Kidney epithelial cell (primary cell): ENCODE data around the gene ZBTB5. TPM values are rescaled to one million over a fixed set of nuclear protein-coding genes. Genes with fewer than 3 reads are reported as not detected.

Experiments
- DNase-seq: peaks from one replicate; pipeline ENCODE4 v3.0.0-alpha.2; 2010; ENCODE audit warnings: low read depth
- H3K27me3 ChIP-seq: 2 replicates; pipeline ENCODE4 v1.6.0; 2011; ENCODE audit warnings: low read length; ENCODE audit not compliant: control insufficient read depth, insufficient read depth
- H3K36me3 ChIP-seq: 2 replicates; pipeline ENCODE4 v1.5.1; 2011; ENCODE audit warnings: low read length; ENCODE audit not compliant: control insufficient read depth, insufficient read depth
- H3K4me3 ChIP-seq: 2 replicates; pipeline ENCODE4 v1.5.1; 2011; ENCODE audit warnings: low read depth, mild to moderate bottlenecking, control low read depth, low read length
- CTCF ChIP-seq: IDR thresholded peaks from 2 replicates; pipeline ENCODE4 v1.5.1; 2011; ENCODE audit warnings: mild to moderate bottlenecking, moderate library complexity, low read length, control low read depth, inconsistent platforms; ENCODE audit not compliant: insufficient read depth, poor library complexity, severe bottlenecking
- total RNA-seq: library from RNA; depleted of rRNA; stranded (reverse); fragments of >200 nt; gene quantifications from 2 replicates; pipeline ENCODE4 v1.2.3, GENCODE V29; 2015

The ZBTB5 gene
- total RNA-seq, 1 donor from 2014 or later = 14.1 TPM

GRCh38 chr9:37413311-37413710, 51.9 kb downstream of the ZBTB5 start:
- no peak overlapping the region for H3K4me3 ChIP-seq
- DNase-seq = no peak
- no peaks in the 10 kb centered on the region for H3K36me3 ChIP-seq
- no peak for TF ChIP-seq CTCF
- no peaks in the 10 kb centered on the region for H3K27me3 ChIP-seq

GRCh38 chr9:37412431-37413151, 52.7 kb downstream of the ZBTB5 start:
- H3K27me3 ChIP-seq = no peaks in the 10 kb centered on the region
- DNase-seq = peak; percentile 31
- no peaks in the 10 kb centered on the region for H3K36me3 ChIP-seq
- no peak overlapping the region for H3K4me3 ChIP-seq
- no peak for TF ChIP-seq CTCF

GRCh38 chr9:37410969-37411785, 54.1 kb downstream of the ZBTB5 start:
- Histone ChIP-seq H3K4me3 (no peak overlapping the region), H3K27me3 (no peaks in the 10 kb centered on the region), H3K36me3 (no peaks in the 10 kb centered on the region)
- DNase-seq = no peak
- TF ChIP-seq CTCF = peak; percentile 21

- H3K27me3 ChIP-seq = no peaks in the 10 kb centered on the region
- H3K4me3 ChIP-seq = no peak overlapping the region
- H3K36me3 ChIP-seq = no peaks in the 10 kb centered on the region
- TF ChIP-seq CTCF = no peak
- no peak for DNase-seq
Measured at GRCh38 chr9:37410354-37410861, 54.8 kb downstream of the ZBTB5 start.

GRCh38 chr9:37408933-37409710, 56.1 kb downstream of the ZBTB5 start:
- DNase-seq = no peak
- Histone ChIP-seq H3K4me3 (no peak overlapping the region), H3K36me3 (no peaks in the 10 kb centered on the region), H3K27me3 (no peaks in the 10 kb centered on the region)
- TF ChIP-seq CTCF = no peak
